NCI-H2196 (cell line): ENCODE measurements around the gene BTBD17.
"Not testable (repeated sequence)": the region's sequence is repeated elsewhere in the genome, so short reads cannot be mapped to it uniquely, and the experiment has no call there.

Experiments used
- DNase-seq: peaks from one replicate; lab custom pipeline; 2025; ENCODE audit not compliant: unreplicated experiment; lab: John Stamatoyannopoulos, UW

BTBD17 gene, protein sequence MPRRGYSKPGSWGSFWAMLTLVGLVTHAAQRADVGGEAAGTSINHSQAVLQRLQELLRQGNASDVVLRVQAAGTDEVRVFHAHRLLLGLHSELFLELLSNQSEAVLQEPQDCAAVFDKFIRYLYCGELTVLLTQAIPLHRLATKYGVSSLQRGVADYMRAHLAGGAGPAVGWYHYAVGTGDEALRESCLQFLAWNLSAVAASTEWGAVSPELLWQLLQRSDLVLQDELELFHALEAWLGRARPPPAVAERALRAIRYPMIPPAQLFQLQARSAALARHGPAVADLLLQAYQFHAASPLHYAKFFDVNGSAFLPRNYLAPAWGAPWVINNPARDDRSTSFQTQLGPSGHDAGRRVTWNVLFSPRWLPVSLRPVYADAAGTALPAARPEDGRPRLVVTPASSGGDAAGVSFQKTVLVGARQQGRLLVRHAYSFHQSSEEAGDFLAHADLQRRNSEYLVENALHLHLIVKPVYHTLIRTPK

DNA sequence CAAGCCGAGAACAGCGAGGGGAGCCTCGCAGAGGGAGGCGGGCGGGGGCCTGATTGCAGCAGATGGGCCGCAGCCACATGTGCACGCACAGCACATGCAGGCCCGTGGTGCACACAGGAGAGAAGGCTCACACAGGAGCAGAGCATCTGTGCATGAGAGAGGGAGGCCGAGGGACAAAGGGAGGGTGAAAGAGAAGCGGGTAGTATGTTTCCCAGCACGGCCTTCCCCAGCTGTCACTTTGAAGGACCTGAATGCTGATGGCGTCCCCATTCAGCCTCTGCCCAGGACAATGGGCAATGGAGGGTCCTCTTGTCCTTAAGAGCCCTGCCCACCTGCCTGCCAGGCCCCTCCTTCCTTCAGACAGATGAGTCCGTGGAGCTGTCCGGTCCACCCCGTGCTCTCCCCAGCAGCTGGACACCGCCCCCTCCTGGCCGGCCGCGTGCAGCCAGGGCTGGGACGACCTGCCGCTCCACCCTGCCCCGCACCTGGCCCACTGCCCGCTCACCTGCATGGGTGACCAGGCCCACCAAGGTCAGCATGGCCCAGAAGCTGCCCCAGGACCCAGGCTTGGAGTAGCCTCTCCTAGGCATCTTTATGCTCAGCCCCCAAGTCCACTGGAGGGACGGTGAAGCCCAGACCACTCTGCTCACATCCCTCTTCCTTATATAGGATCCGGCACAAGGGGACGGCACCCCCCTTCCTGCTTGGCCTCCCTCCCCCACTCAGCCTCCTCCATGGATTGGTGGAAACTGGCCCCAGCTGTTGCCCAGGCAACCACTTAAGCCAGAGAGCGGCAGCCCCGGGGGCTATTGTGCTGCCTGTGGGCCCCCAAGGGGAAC is at the start of gene BTBD17:
TSS of gene BTBD17 (minus strand) at position 639 of the 839 bp plus-strand sequence. CDS start at position 590, 49 bp downstream.
- DNase-seq = peak; percentile 54

DNA sequence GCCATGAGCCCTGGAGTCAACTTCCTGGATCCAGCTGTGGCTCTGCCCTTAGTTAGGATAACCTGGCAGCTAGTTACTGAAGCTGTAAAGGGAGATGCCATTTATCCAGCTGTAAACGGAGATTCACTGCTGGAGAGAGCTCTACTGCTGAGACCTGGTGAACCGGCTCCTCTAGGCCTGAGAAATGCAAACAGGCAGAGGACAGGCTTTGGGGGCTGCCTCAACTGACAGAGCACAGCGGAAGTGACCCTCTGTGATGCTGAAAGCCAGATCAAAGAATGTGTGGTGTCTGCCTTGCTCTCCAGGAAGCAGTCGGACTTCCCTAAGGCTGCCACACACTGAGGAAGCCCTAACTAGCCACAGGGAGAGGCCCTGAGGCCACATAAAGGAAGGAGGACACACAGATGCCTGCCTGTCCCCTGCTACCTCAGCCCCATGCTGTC is 48.4 kb upstream of the BTBD17 start:
- DNase-seq = no peak

DNA sequence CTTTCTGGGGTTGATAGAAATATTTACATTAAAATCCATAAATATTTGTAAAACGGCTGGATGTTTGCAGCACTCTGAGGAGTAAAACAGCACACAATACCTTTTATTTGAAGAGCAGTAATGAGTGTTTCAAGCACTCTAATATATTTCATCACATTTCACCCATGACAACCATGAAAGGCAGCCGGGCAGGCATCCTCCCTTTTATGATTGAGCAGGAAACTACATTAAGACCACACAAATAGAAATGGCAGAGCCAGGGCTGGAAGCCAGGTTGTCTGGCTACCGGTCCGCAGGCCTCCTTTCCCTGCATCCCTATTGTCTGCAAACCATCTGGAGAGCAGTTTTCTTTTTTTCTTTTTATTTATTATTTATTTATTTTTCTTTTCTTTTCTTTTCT is 47.1 kb upstream of the BTBD17 start:
- DNase-seq = peak; percentile 83

DNA sequence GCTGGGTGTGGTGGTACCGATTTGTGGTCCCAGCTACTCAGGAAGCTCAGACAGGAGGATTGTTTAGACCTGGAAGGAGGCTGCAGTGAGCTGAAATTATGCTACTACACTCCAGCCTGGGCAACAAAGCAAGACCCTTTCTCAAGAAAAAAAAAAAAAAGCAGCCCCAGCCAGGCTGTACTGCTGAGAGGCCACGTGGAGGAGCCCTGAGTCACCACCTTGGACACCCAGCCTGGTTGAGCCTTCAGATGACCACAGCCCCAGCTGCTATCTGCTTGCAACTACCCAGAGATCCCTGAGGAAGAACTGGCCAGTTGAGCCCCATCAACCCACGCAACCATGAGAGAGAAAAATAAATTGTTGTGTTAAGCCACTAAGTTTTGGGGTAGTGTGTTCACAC is 46.6 kb upstream of the BTBD17 start:
- peak; percentile 46 for DNase-seq

DNA sequence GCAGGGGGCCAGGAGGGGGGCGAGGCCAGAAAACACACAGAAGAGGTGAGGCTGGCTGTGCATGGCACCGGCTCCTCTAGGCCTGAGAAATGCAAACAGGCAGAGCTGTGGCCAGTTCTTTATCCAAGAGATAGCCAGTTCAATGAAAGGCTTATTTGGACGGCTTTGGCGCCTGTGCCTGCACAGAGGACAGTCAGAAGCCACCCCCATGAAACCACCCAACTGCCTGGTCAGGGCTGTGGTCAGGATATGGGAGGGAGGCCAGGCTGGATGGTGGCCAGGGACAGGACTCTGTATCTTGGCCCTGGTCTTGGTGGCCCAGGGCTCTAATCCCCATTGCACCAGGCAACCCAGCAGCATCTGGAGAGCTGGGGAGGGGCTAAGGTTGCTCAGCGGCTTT is 45.7 kb upstream of the BTBD17 start:
- peak; percentile 33 for DNase-seq

DNA sequence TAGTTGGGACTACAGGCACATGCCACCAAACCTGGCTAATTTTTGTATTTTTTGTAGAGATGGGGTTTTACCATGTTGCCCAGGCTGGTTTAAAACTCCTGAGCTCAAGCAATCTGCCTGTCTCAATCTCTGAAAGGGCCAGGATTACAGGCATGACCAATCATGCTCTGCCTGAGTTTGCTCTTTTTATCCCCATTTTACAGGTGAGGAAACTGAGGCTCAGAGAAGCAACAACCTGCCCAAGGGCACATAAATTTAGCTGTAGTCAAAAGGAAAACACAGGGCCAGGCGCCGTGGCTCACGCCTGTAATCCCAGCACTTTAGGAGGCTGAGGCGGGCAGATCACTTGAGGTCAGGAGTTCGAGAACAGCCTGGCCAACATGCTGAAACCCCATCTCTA is 43.6 kb upstream of the BTBD17 start:
- not testable (repeated sequence) for DNase-seq

DNA sequence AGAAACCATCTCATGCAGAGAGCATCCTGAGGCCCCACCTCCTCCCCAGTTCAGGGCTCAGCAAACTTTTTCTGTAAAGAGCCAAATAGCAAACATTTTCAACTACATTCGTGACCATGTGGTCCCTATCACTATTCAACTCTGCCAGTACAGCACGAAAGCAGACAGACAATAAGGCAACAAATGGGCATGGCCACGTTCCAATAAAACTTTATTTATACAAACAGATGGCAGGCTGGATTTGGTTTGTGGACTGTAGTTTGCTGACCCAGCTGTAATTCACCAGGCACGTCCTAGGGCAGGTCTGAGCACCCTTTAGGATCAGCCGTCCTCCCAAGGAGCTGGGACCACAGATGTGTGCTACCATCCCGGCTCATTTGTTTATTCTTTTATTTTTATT is 43.1 kb upstream of the BTBD17 start:
- DNase-seq = no peak

DNA sequence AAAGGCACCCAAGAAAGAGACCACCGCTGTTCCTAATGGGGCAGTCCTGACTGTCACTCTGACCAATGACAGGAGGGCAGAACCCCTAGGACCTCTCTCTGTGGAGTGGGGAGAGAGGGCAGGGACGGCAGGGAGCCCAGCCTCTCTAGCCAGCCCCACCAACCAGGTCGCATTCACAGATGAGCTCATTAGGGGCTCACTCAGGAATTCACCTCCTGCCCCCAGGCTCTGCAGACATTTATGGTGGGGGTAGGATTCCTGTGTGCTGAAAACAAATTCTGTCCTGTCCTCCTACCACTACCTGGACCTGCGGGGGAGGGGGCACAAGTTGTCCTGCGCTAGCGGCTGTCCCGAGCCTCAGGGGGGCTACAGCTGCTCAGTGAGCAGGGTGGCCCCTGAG is 42.5 kb upstream of the BTBD17 start:
- no peak for DNase-seq

DNA sequence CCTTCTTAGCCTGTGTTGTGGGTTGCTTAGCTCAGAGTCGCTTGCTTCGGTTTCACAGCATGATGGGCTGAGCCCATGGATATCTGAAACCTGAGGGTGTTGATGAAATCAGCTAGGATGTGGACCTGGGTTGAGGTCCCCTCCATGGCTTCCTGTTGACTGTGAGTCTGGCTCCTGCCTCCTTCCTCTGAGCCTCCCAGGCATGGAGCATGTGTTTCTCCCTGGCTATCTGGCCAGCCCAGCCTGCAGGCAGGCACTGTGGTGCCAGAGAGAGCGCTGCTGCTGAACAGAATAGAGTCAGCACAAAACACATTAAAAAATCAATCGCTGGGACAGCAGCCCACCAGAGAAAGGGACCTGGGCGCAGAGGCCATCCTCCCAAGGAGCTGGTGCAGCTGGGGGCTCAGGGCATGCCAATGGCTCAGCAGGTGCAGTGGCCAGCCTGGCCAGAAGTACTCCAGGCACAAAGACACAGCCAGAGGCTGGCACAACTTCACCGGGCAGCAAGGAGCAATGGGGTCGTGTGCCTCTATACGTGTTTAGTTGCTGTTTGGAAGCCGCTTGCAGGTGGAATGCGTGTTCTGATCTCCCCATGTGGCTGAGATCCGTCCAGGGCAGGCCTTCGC is 42.0 kb upstream of the BTBD17 start:
- no peak for DNase-seq

DNA sequence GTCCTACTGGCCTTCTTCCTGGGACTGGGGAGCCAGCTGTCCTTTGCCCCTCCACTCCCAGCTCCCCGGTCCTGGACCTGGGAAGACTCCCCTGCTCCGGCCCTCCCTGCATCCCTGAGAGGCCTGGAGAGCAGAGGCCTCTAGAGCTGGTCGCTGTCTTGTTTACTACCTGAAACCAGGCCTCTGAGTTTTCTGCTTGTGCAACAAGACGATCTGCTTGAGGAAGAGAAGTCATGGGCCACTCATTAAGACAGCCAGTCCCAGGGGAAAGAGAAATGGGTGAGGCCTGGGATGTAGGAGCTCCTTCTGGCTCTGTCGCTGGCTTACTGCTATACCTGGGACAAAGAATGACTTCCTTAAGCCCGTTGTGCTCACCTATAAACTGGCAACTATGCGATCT is 40.4 kb upstream of the BTBD17 start:
- no peak for DNase-seq

DNA sequence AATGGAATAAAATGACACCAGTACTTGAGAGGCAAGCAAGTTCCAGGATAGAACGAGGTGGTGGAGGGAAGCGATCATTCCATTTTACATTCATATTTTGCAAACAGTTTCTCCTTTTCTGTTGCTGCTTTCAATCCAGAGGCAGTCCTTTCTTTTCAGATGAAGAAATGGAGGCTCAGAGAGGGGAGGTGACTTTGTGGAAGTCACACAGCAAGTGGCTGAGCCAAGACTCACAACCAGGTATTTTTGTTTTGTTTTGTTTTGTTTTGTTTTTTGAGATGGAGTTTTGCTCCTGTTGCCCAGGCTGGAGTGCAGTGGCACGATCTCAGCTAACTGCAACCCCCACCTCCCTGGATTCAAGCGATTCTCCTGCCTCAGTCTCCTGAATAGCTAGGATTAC is 34.9 kb upstream of the BTBD17 start:
- DNase-seq = no peak

DNA sequence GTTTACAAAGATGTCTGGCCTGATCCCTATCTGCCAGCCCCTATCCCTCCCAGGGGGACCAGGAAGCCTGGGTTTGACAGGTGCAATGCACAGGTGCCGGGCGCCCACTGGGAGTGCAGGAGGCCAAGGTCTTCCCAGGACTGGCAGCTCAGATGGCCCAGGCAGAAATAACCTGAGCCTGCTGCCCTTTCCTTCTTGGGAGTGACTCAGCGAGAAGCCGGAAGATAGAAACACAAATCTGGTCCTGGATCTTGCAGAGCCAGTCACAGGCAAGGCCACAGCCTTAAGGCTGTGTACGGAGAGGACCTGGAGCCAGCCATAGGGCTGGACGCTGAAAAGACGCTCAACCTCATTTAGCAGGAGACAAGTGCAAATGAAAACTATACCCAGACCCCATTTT is 33.3 kb upstream of the BTBD17 start:
- DNase-seq = no peak

DNA sequence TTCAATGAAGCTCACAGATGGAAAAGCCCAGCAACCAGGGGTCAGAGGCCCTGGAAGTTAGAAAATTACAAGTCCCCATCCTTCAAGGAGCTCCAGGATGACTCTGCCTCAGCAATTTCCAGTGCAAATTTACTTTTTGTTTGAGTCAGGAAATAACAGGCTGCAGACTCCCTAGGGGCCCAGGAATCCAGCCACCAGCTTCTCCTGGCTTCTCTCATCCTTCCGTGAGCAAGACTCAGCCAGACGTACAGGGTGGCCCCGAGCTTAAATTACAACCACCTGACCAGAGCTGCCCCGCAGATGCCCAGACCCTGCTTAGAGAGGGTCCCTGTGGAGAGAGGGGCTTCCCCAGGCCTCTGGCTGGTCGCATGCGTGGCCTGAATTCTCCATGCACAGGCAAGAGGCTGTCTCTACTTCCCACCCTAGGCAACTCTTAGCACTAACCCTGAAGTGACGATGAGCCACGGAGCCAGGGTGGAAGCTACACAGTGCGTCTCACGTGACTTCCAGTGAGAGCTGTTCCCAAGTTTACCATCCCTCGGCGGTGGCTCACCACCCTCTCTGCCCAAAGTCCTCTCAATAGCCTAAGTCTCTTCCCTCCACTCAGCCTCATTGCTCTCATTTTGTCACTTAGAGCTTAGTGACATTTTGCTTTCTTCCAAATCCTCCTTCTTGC is 32.7 kb upstream of the BTBD17 start:
- DNase-seq = no peak

DNA sequence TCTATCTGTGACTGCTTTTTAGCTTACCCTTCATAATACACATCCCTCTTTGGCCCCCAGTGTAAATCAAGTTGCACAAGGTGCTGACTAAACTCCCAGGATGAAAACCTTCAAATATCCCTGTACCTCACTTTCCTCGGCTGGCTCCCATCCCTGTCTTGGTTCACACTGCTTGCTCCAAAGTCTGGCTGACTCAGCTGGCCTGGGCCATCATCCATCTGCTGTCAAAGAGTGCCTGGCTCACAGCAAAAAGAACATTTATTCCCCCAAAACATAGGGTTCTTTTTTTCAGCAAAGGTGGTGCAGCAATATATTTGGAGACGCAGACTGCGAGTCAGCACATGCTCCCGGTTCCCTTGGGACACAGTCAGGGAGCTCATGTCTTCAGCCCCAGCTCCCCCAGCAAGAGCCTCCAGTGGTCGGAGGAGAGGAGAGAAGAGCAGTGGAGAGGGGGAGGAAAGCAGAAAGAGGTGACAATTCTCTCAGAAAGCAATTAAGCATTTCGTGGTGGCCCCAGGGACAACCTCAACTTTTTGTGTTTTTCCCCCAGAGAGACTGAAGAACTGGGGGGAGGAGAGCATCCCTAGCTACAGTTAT is 31.8 kb upstream of the BTBD17 start:
- no peak for DNase-seq

DNA sequence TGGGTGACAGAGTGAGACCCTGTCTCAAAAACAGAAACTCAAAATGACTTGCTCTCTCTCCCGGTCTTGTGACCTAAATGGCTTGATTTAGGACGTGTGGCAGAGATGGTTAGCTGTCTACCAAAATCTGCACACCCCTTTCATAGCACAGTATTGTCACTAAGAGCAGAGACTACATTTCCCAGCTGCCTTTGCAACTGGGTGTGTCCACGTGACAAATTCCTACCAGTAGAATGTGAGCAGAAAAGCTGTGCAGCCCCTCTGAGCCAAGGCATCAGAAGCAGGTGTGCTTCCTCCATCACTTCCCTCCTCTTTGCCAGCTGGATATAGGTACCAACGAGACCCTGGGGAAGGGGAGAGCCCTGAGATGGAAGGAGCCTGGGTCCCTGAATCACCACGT is 31.2 kb upstream of the BTBD17 start:
- DNase-seq = no peak

DNA sequence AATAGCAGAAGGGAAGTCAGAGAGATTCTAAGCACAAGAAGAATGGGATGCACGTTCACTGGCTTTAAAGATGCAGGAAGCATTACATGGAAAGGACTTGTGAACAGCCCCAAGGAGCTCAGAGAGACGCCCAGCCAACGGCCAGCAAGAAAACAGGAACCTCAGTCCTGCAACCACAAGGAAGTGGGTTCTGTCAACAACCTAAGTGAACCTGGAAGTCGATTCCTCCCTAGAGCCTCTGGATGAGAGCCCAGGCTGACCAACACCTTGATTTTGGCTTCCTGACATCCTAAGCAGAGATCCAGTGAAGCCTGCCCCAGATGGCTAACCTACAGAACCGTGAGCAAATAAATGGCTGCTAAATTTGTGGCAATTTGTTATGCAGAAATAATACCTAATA is 30.1 kb upstream of the BTBD17 start:
- no peak for DNase-seq

DNA sequence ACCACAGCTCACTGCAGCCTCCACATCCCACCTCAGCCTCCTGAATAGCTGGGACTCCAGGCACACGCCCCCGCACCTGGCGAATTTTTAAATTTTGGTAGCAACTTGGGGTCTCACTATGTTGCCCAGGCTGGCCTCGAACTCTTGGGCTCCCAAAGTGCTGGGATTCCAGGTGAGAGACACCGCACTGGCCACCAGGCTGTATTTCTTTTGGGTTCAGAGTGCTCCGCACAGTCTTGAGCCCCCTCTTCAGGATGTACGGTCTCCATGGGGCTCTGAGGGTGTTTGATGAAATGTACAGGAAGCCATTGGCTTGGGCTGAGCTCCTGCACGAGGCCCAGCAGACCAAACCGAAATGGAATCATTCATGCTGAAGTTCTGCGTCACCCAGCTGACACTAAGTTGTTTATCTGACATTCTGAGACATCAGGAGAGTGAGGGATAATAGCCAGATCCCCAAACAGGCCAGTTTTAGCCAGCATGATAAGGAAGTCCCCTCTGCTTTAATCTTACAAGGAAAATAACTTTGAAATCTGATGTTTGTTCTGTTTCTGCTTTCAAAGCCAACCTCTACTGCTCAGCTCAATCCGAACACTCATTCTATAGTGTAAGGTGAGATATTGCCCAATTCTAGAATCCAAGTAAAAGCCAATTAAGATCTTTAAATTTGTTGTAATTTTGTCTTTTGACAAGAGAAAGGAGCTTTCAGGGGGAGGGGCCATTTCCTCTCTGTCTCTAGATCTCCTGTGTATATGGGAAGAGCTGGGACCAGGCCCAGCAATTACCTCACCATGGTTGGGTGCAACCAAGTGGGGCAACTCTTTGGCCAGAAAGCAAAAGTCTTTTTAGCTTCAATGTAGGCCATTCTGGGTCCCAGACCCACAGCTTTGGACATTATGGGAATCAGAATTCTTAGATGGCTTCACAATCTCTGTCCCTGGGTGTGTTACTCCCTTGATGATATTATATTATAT is 29.3 kb upstream of the BTBD17 start:
- DNase-seq = no peak

DNA sequence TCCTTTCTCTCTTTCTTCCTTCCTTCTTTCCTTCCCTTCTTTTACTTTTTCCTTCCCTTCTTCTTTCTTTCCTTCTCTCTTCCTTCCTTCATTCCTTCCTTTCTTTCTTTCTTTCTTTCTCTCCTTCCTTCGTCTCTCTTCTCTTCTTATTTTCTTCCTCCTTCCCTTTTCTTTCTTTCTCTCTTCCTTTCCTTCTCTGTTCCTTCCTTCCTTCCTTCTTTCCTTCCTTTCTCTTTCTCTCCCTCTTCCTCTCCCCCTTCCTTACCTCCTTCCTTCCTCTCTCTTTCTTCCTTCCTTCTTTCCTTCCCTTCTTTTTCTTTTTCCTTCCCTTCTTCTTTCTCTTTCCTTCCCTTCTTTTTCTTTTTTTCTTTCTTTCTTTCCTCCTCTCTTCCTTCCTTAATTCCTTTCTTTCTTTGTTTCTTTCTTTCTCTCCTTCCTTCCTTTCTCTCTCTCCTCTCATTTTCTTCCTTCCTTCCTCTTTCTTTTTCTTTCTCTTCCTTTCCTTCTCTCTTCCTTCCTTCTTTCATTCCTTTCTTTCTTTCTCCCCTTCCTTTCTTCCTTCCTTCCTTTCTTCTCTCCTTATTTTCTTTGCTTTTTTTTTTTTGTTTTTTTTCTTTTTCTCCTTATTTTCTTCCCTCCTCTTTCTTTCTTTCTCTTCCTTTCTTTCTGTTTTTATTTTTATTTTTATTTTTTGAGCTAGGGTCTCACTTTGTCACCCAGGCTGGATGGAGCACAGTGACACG is 28.4 kb upstream of the BTBD17 start:
- no peak for DNase-seq
